Measurements from ENCODE around the gene MED27. TPM values are rescaled to one million over a fixed set of nuclear protein-coding genes. Genes with fewer than 3 reads are reported as not detected.

Gene MED27
- total RNA-seq, 1 donor from 2014 or later = 19.1 TPM

GRCh38 chr9:131976157-131977108, 103.2 kb downstream of the MED27 start:
- DNase-seq (ENCODE audit: extremely low read depth, low read depth, low spot score) = no peak

GRCh38 chr9:131972889-131973288, 106.8 kb downstream of the MED27 start:
- no peak for DNase-seq (ENCODE audit: extremely low read depth, low read depth, low spot score)

GRCh38 chr9:131971482-131972074, 108.1 kb downstream of the MED27 start:
- DNase-seq (ENCODE audit: extremely low read depth, low read depth, low spot score) = no peak

GRCh38 chr9:131969469-131969989, 110.1 kb downstream of the MED27 start:
- no peak for DNase-seq (ENCODE audit: extremely low read depth, low read depth, low spot score)

GRCh38 chr9:131968632-131969031, 111.0 kb downstream of the MED27 start:
- no peak for DNase-seq (ENCODE audit: extremely low read depth, low read depth, low spot score)

GRCh38 chr9:131965841-131966240, 113.8 kb downstream of the MED27 start:
- no peak for DNase-seq (ENCODE audit: extremely low read depth, low read depth, low spot score)

- DNase-seq (ENCODE audit: extremely low read depth, low read depth, low spot score) = no peak
Observed at GRCh38 chr9:131965103-131965502, 114.6 kb downstream of the MED27 start.

GRCh38 chr9:131963072-131964030, 116.3 kb downstream of the MED27 start:
- no peak for DNase-seq (ENCODE audit: extremely low read depth, low read depth, low spot score)

- no peak for DNase-seq (ENCODE audit: extremely low read depth, low read depth, low spot score)
Observed at GRCh38 chr9:131961496-131961880, 118.2 kb downstream of the MED27 start.

- no peak for DNase-seq (ENCODE audit: extremely low read depth, low read depth, low spot score)
Observed at GRCh38 chr9:131960851-131961495, 118.7 kb downstream of the MED27 start.

- DNase-seq (ENCODE audit: extremely low read depth, low read depth, low spot score) = no peak
Observed at GRCh38 chr9:131960311-131960710, 119.4 kb downstream of the MED27 start.

- DNase-seq (ENCODE audit: extremely low read depth, low read depth, low spot score) = no peak
Observed at GRCh38 chr9:131959887-131960286, 119.8 kb downstream of the MED27 start.

GRCh38 chr9:131959056-131959455, 120.6 kb downstream of the MED27 start:
- no peak for DNase-seq (ENCODE audit: extremely low read depth, low read depth, low spot score)

- DNase-seq (ENCODE audit: extremely low read depth, low read depth, low spot score) = no peak
Observed at GRCh38 chr9:131954299-131954698, 125.4 kb downstream of the MED27 start.

GRCh38 chr9:131951905-131952304, 127.8 kb downstream of the MED27 start:
- peak; percentile 0 for DNase-seq (ENCODE audit: extremely low read depth, low read depth, low spot score)

GRCh38 chr9:131951155-131951554, 128.5 kb downstream of the MED27 start:
- DNase-seq (ENCODE audit: extremely low read depth, low read depth, low spot score) = no peak

GRCh38 chr9:131950487-131950886, 129.2 kb downstream of the MED27 start:
- no peak for DNase-seq (ENCODE audit: extremely low read depth, low read depth, low spot score)

- DNase-seq (ENCODE audit: extremely low read depth, low read depth, low spot score) = no peak
Observed at GRCh38 chr9:131946180-131946579, 133.5 kb downstream of the MED27 start.

GRCh38 chr9:131943351-131943841, 136.3 kb downstream of the MED27 start:
- DNase-seq (ENCODE audit: extremely low read depth, low read depth, low spot score) = no peak

- no peak for DNase-seq (ENCODE audit: extremely low read depth, low read depth, low spot score)
Observed at GRCh38 chr9:131942146-131942720, 137.4 kb downstream of the MED27 start.
